Measurements from ENCODE around the gene SH3BP4.

DNA sequence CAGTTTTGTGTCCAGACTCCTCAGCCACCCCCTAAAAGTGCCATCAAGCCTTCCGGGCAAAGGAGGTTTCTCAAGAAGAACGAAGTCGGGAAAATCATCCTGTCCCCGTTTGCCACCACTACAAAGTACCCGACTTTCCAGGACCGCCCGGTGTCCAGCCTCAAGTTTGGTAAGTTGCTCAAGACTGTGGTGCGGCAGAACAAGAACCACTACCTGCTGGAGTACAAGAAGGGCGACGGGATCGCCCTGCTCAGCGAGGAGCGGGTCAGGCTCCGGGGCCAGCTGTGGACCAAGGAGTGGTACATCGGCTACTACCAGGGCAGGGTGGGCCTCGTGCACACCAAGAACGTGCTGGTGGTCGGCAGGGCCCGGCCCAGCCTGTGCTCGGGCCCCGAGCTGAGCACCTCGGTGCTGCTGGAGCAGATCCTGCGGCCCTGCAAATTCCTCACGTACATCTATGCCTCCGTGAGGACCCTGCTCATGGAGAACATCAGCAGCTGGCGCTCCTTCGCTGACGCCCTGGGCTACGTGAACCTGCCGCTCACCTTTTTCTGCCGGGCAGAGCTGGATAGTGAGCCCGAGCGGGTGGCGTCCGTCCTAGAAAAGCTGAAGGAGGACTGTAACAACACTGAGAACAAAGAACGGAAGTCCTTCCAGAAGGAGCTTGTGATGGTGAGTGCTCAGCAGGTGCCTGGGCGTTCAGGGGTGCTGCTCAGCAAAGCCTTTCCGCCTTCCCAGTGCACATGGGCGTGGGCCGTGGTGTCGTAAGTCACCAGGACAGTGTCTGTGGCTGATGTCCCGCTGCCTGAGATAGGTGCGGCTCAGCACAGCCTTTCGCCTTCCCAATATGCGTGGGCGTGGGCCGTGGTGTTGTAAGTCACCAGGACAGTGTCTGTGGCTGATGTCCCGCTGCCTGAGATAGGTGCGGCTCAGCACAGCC, 91.0 kb downstream of the SH3BP4 start:
- TF ChIP-seq POLR2A (IDR thresholded peaks at IDR 0.05; ENCODE audit: low read length): no peak
- TF ChIP-seq, protein P1, sequence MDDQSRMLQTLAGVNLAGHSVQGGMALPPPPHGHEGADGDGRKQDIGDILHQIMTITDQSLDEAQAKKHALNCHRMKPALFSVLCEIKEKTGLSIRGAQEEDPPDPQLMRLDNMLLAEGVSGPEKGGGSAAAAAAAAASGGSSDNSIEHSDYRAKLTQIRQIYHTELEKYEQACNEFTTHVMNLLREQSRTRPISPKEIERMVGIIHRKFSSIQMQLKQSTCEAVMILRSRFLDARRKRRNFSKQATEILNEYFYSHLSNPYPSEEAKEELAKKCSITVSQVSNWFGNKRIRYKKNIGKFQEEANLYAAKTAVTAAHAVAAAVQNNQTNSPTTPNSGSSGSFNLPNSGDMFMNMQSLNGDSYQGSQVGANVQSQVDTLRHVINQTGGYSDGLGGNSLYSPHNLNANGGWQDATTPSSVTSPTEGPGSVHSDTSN (IDR thresholded peaks at IDR 0.05): no peak
- no peak for TF ChIP-seq EP300 (IDR thresholded peaks at IDR 0.05)

All from A549 (cell line).